SU-DHL-6 (cell line): Measurements from ENCODE around the gene SWSAP1.
"Not testable (repeated sequence)": the region's sequence is repeated elsewhere in the genome, so short reads cannot be mapped to it uniquely, and the experiment has no call there.

Source experiments
- H2AFZ ChIP-seq: fragments of 200-600 bp; sonication (generic); 2 replicates; pipeline ENCODE4 v1.6.1; 2014; ENCODE audit warnings: low read depth, mild to moderate bottlenecking, moderate library complexity, mixed read lengths, antibody characterized with exemption, low read length; ENCODE audit not compliant: severe bottlenecking
- H3F3A ChIP-seq: fragments of 200-600 bp; shearing (Covaris generic); 2 replicates; pipeline ENCODE4 v1.6.0; 2016; ENCODE audit warnings: antibody characterized with exemption, mild to moderate bottlenecking; ENCODE audit not compliant: insufficient read depth
- H3K27ac ChIP-seq: fragments of 200-600 bp; sonication (generic); 2 replicates; pipeline ENCODE4 v1.5.1; 2016; ENCODE audit warnings: low read depth, mild to moderate bottlenecking, low read length, moderate library complexity, mixed read lengths
- H3K27me3 ChIP-seq: fragments of 200-600 bp; sonication (generic), shearing (Covaris generic); 2 replicates; pipeline ENCODE4 v1.6.0; 2014; ENCODE audit warnings: mild to moderate bottlenecking, low read length
- H3K36me3 ChIP-seq: fragments of 200-600 bp; sonication (generic); 2 replicates; pipeline ENCODE4 v1.6.1; 2014; ENCODE audit warnings: mild to moderate bottlenecking, low read length, mixed read lengths
- H3K4me2 ChIP-seq: fragments of 300-600, 200-600 bp; shearing (Covaris generic), sonication (generic); 2 replicates; pipeline ENCODE4 v1.6.0; 2014; ENCODE audit warnings: low read length, low read depth, mild to moderate bottlenecking; ENCODE audit not compliant: poor library complexity, severe bottlenecking
- H3K4me3 ChIP-seq: fragments of 200-600 bp; sonication (generic); 2 replicates; pipeline ENCODE4 v1.5.1; 2014; ENCODE audit warnings: antibody characterized with exemption, low read length, mild to moderate bottlenecking, mixed read lengths; ENCODE audit not compliant: insufficient read depth, poor library complexity, severe bottlenecking
- H3K79me2 ChIP-seq: fragments of 200-600 bp; sonication (generic); 2 replicates; pipeline ENCODE4 v1.6.1; 2014; ENCODE audit warnings: mild to moderate bottlenecking, low read length, moderate library complexity; ENCODE audit not compliant: insufficient read depth
- H3K9ac ChIP-seq: fragments of 200-600 bp; sonication (generic); 2 replicates; pipeline ENCODE4 v1.7.0; 2014; ENCODE audit warnings: mild to moderate bottlenecking, low read length
- H3K9me2 ChIP-seq: fragments of 200-600 bp; sonication (generic); replicated peaks from 2 replicates; pipeline ENCODE4 v1.6.1; 2014; ENCODE audit warnings: low read length; ENCODE audit not compliant: insufficient read depth
- H3K9me3 ChIP-seq: fragments of 200-600 bp; sonication (generic); 2 replicates; pipeline ENCODE4 v1.6.1; 2014; ENCODE audit warnings: low read length, mixed read lengths; ENCODE audit not compliant: insufficient read depth
- H4K20me1 ChIP-seq: fragments of 200-600 bp; sonication (generic); 2 replicates; pipeline ENCODE4 v1.6.1; 2014; ENCODE audit warnings: low read depth, mild to moderate bottlenecking, antibody characterized with exemption, low read length, moderate library complexity, mixed read lengths
- CTCF ChIP-seq: fragments of 200-600 bp; sonication (generic); IDR thresholded peaks from one replicate; pipeline ENCODE4 v1.5.1; 2017; ENCODE audit warnings: antibody characterized with exemption, mild to moderate bottlenecking, low read length, moderate library complexity; ENCODE audit not compliant: insufficient read depth, poor library complexity, severe bottlenecking
- EZH2phosphoT487 ChIP-seq: fragments of 200-600 bp; sonication (generic), shearing (Covaris generic); conservative IDR thresholded peaks from 2 replicates; pipeline ENCODE4 v1.6.1; 2018; ENCODE audit warnings: mild to moderate bottlenecking, antibody characterized with exemption, low read length, moderate library complexity, mixed read lengths

Gene SWSAP1

GRCh38 chr19:11377237-11377636, 2.8 kb downstream of the SWSAP1 start:
- no peaks in the 10 kb centered on the region for H3K9me2 ChIP-seq
- H3K4me3 ChIP-seq = no peak overlapping the region
- peak overlapping the region; percentile 38 for H3K4me2 ChIP-seq
- peaks cover 9% of the 10 kb centered on the region; the same call in 1 of the 2 replicates for H3K79me2 ChIP-seq
- no peaks in the 10 kb centered on the region for H3K36me3 ChIP-seq
- TF ChIP-seq CTCF (no peak), EZH2phosphoT487 (no peak)
- H4K20me1 ChIP-seq = no peaks in the 10 kb centered on the region
- peak overlapping the region; percentile 40 for H3K27ac ChIP-seq
- H3K9me3 ChIP-seq = no peaks in the 10 kb centered on the region
- H3K9ac ChIP-seq = no peak overlapping the region
- H3K27me3 ChIP-seq = no peaks in the 10 kb centered on the region
- H2AFZ ChIP-seq = no peak overlapping the region
- H3F3A ChIP-seq = peaks cover 26% of the 10 kb centered on the region

GRCh38 chr19:11377756-11378155, 3.3 kb downstream of the SWSAP1 start:
- TF ChIP-seq EZH2phosphoT487 (no peak), CTCF (no peak)
- Histone ChIP-seq H2AFZ (no peak overlapping the region), H3K36me3 (no peaks in the 10 kb centered on the region), H3K4me2 (peak overlapping the region; percentile 38), H3K9me2 (no peaks in the 10 kb centered on the region), H3K9me3 (no peaks in the 10 kb centered on the region), H3K27ac (peak overlapping the region; percentile 40; the same call in 1 of the 2 replicates), H3K9ac (no peak overlapping the region), H4K20me1 (no peaks in the 10 kb centered on the region), H3K27me3 (no peaks in the 10 kb centered on the region), H3F3A (peaks cover 26% of the 10 kb centered on the region), H3K79me2 (peaks cover 9% of the 10 kb centered on the region; the same call in 1 of the 2 replicates), H3K4me3 (no peak overlapping the region)

- Histone ChIP-seq H3F3A (peaks cover 26% of the 10 kb centered on the region), H3K4me3 (no peak overlapping the region), H3K9me3 (no peaks in the 10 kb centered on the region), H3K9ac (no peak overlapping the region), H3K36me3 (no peaks in the 10 kb centered on the region), H3K79me2 (peaks cover 9% of the 10 kb centered on the region; the same call in 1 of the 2 replicates), H3K27me3 (no peaks in the 10 kb centered on the region), H3K27ac (peak overlapping the region; percentile 19; the same call in 1 of the 2 replicates), H4K20me1 (no peaks in the 10 kb centered on the region), H3K4me2 (no peak overlapping the region), H3K9me2 (no peaks in the 10 kb centered on the region), H2AFZ (no peak overlapping the region)
- TF ChIP-seq CTCF (peak; percentile 45), EZH2phosphoT487 (no peak)
These were observed 4.1 kb downstream of the SWSAP1 start for GRCh38 chr19:11378319-11379189.

- not testable (repeated sequence) for H3K4me2 ChIP-seq, H3K4me3 ChIP-seq, H3K9me2 ChIP-seq, H4K20me1 ChIP-seq, H3K9me3 ChIP-seq, H3K36me3 ChIP-seq, H3K27ac ChIP-seq, H2AFZ ChIP-seq, H3K79me2 ChIP-seq, H3K9ac ChIP-seq, H3K27me3 ChIP-seq
- peaks cover 26% of the 10 kb centered on the region for H3F3A ChIP-seq
These were observed 4.9 kb downstream of the SWSAP1 start for GRCh38 chr19:11379269-11379845.
